HG02642 (cell line): Measurements from ENCODE around the gene METTL21A.
"Not testable (repeated sequence)": the region's sequence is repeated elsewhere in the genome, so short reads cannot be mapped to it uniquely, and the experiment has no call there.

Source experiments
- ATAC-seq: cut with Tn5 transposase; IDR thresholded peaks from one replicate; pipeline ENCODE4 v1.9.1; 2021; ENCODE audit warnings: mild to moderate bottlenecking; ENCODE audit not compliant: unreplicated experiment, poor library complexity

METTL21A gene

GRCh38 chr2:207625014-207625907 is at the start of gene METTL21A:
Gene METTL21A (minus strand): TSS chr2:207625394. CDS start chr2:207624375, 1,019 bp downstream.
- peak; percentile 67 for ATAC-seq

GRCh38 chr2:207674826-207675225 is 49.6 kb upstream of the METTL21A start:
- no peak for ATAC-seq

GRCh38 chr2:207674266-207674774 is 49.1 kb upstream of the METTL21A start:
- ATAC-seq = no peak

DNA sequence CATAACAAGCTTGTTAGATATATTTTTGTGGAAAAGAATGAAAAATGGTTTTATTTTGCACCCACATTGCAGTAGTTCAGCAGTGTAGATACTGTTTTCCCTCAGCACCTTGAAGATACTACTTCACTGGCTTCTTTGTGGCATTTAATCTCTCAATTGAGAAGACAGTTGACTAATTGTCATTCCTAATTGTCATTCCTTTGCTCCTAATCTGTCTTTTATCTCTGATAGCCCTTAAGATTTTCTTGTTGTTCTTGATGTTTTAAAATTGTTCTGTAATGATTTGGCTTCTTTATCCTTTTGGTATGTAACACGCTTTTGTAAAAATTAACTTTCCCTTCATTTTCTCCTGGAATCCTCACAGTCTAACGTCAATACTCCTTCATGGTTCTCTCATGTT is 48.2 kb upstream of the METTL21A start:
- no peak for ATAC-seq

GRCh38 chr2:207670887-207671286 is 45.7 kb upstream of the METTL21A start:
- ATAC-seq = no peak

DNA sequence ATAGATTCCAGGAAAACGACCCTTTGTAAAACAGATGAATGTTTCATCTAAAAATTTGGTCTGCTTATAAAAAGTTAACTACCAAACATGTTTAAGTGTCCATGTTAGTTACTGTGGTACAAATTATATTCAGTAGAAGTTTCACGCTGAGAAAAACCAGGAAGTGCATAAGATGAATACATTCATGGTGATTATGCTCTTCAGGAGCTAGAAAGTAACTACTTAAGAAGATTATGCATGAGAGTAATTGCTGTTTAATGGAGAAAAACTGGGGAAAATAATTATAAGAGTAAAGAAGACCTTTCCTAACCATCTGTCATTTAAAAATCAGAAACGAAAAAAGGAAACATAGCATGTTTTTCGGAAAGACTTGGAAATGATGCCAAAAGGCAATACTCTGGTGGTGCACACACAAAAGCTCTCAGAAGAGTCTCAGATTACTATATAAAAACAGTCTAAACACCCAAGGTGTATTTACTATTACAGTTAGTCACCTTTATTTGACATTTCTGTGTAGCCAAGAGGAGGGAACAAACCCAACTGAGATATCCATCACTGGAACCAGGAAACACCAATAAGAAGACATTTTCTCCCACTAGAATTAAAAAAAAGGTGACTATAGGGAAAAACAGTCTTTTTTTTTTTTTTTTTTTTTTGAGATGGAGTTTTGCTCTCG is 38.8 kb upstream of the METTL21A start:
- ATAC-seq = no peak

- peak; percentile 94 for ATAC-seq
Observed at GRCh38 chr2:207662203-207662602, 37.0 kb upstream of the METTL21A start.

GRCh38 chr2:207660994-207661393 is 35.8 kb upstream of the METTL21A start:
- no peak for ATAC-seq

GRCh38 chr2:207658156-207658555 is 33.0 kb upstream of the METTL21A start:
- no peak for ATAC-seq

GRCh38 chr2:207655000-207655399 is 29.8 kb upstream of the METTL21A start:
- ATAC-seq = no peak

DNA sequence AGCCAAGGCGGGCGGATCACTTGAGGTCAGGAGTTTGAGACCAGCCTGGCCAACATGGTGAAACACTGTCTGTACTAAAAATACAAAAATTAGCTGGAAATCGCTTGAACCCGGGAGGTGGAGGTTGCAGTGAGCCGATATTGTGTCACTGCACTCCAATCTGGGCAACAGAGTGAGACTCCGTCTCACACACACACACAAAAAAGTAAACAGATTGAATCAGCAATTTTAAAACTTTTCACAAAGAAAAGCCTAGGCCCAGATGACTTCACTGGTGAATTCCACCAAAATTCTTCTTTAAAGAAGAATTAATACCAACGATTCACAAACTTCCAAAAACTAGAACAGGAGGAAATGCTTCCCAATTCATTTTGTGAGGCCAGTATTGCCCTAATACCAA is 21.4 kb upstream of the METTL21A start:
- ATAC-seq = not testable (repeated sequence)

- ATAC-seq = no peak
Observed at GRCh38 chr2:207643892-207644291, 18.7 kb upstream of the METTL21A start.

- ATAC-seq = no peak
Observed at GRCh38 chr2:207640661-207641060, 15.5 kb upstream of the METTL21A start.

DNA sequence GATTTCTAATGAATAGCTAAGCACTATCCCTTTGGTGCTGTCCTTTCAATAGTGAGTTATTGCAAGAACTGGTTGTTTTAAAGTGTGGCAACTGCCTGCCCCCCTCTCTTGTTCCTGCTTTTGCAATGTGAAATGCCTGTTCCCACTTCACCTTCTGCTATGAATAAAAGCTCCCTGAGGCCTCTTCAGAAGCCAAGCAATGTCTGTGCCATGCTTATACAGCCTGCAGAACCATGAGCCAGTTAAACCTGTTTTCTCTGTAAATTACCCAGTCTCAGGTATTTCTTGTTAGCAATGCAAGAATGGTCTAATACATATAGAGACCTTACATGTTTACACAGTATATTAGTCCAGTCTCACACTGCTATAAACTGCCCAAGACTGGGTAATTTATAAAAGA is 15.0 kb upstream of the METTL21A start:
- no peak for ATAC-seq

- not testable (repeated sequence) for ATAC-seq
Observed at GRCh38 chr2:207639288-207639687, 14.1 kb upstream of the METTL21A start.

- ATAC-seq = no peak
Observed at GRCh38 chr2:207635468-207636200, 10.4 kb upstream of the METTL21A start.

- no peak for ATAC-seq
Observed at GRCh38 chr2:207633686-207634085, 8.5 kb upstream of the METTL21A start.

DNA sequence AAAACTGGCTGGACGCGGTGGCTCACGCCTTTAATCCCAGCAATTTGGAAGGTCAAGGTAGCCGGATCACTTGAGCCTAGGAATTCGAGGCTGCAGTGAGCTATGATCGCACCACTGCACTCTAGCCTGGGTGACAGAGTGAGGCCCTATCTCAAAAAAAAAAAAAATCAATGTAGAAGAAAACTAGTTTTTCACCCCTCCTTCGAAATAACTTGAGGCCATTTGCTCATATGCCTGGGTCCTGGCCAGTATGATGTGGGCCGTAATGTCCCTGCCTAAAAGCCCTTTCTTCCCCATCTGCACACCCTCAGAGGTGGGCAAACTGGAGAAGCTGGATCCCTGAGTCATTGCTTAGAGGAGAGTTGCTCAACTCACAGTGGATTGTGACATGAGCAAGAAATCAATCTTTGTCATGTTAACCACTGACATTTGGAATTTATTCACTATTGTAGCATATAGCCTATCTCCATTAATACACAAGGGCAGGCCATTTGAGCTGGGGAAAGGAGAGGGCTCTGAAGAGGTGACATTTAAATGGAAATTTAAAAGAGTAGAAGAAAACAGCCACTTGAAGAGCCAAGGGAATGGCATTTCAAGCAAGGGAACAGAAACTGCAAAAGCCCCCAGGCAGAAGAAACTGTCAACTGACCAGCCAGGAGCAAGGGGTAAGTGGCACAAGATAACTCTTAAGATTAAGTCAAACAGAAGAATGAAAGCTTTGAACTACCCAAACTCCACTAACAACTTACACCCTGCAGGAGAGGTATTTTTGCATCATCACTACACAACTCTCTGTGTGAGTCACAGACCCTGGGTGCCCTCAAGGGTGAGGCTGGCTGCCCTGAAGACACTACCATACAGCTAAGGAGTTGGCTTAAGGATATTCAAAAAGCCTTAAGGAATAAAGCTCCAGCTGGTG is 7.6 kb upstream of the METTL21A start:
- peak; percentile 39 for ATAC-seq

DNA sequence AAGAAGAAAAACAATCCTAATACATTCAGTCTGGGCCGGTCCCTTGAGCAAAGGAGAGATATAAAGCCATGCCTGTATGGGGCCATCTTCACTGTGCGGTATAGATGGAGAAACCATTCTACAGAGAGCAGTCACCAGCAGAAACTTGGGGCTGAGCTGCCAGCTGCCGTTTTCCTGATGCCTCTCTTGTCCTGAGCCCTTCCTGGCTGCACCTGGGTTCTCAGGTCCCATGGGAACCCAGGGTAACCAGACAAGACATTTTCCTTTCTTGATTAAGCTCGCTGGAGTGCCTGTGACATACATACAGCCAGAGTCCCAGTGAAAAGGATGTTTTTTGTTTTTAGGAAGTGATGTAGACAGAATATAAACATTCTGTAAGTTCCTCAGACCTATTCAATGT is 5.3 kb upstream of the METTL21A start:
- ATAC-seq = no peak

GRCh38 chr2:207629553-207629952 is 4.4 kb upstream of the METTL21A start:
- ATAC-seq = no peak
